NCI-H69 (cell line): ENCODE data around the gene RBP2.
"Not testable (repeated sequence)": the region's sequence is repeated elsewhere in the genome, so short reads cannot be mapped to it uniquely, and the experiment has no call there.

ENCODE experiments used
- DNase-seq: peaks from one replicate; lab custom pipeline; 2025; lab: John Stamatoyannopoulos, UW

Gene RBP2

DNA sequence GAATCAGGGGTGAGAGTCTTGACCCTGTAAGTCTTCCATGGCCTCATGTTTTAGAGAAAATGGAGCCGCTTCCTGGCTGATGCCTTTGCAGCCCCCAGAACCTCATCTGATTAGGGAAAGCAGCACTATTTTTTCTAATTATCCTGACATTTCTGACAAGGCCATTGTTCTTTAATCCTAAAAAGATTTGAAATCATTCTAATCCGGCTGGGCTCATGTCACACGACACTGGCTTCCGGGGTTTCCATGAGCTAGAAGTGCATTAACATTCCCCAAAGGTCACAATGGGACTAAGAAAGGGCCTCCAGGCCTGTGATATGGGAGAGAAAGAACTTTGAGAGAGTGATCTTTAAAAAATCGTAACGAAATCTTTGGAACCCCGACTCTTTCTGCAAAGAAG lies 33.1 kb downstream of the RBP2 start:
- no peak for DNase-seq

DNA sequence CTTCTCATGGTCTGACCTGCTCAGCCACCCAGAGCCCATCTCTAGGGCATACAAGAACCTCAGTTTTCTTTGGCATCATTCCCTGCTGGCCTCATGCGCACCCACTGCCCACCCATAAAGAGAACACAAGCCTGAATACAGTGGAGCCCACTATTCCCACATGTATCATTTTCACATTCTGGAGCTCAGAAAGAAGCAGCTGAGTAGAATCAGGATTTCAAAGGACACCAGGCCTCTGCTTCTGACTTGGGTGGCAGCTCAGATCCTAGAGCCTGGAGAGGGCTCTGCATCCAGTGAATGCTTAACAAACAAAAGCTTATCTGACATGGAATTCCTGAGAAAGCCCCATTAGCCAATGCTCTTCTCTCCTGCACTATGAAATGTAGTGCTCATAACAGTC lies 34.7 kb downstream of the RBP2 start:
- DNase-seq = no peak

DNA sequence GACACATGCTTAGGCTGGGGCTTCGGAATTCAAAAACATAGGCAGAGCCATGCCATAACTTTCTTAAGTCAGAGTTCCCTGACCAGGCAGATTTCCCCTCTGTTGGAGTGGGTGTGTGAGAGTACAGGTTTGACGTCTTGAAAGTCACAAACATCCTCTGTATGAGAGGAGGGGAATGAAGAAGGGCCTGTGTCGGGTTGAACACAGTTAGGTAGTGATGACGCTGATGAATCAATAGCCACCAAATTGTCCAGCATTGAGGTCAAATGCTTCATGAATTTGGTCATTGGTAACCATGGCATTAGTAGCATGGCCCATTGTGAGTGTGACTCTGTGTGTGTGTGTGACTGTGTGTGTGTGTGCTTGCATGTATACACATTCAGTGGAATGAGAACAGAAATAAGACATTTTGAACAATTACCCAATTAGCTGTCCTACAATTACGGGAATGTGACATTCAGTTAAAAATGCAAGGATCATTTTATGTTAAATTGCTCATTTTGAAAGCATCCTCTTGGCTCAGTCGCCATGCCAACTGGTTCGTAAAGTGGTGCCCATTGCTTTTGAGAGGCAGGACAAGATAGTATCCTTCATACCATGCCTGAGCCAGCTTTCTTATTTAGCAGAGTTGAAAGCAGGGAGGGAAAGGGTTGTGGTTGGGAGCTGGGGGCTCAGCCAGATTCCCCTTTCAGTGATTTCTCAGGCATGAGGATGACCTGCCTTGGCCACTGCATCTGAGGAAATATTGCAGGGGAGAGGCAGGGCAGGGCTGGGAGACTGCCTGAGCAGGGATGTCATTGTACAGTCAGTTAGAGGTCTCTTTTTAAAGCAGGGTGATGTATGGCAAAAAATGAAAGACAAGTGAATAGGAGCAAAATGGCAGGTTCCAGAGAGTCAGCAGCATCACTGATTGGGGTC lies 35.4 kb downstream of the RBP2 start:
- DNase-seq = no peak

DNA sequence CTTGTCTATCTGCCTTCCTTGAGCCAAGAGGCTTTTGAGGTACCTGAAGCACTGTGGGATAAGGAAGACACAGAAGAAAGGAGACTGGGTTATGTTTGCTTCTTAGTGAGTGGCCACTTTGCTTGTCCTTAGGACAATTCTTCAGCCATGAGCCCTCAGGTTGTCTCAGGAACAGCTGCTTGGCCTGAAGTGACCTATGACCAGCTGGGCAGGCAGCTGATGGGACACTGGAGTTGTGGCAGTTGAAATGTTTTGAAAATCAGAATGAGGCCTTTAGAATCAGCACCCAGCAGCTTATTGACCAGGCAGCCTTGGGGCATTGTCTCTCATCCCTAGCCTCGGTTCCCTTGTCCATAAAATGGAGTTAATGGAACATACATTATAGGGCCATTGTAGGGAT lies 37.0 kb downstream of the RBP2 start:
- peak; percentile 28 for DNase-seq

DNA sequence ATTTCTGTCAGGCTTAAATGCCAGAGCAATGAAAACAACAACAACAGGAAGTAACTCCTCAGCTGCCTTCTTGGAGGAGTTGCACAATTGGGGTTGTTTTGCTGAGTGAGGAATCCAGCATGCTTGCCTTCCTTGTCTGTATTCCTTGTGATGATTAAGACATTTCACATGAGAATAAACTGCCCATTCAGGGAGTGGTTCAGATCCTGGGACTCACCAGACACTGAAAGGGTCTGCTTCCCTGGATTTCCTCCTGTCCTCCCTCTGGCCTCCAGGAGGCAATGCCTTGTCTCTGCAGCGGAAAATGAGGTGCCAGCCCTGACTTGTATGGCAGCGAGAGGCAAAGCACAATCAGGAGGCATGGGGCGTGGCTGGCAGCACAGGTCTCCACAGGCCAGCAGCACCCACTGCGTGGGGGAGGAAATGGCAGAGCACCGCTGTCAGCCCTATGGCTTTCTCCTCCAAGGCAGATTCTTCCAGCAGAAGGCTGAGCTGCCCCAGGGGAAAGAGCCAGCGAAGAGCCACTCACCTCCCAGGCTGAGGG lies 41.5 kb downstream of the RBP2 start:
- DNase-seq = peak; percentile 56

DNA sequence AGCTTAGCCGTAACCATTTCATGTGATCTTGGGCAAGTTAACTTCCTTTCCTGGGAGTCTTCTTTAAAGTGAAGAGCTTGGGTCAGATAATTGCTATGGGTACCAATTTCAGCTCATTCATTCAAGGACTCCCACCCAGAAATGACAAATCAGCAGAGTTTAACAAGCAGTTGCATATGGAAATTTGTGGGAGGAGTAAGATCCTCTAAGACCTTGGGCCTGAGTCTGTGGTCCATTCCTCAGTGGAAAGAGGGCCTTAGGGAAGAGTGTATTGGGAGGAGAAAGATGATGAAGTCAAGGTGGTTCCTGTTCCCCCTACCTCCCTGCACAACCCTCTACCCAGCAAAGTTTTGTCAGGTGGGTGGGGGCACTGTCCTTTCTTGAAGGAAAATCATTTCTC lies 42.1 kb downstream of the RBP2 start:
- DNase-seq = no peak

DNA sequence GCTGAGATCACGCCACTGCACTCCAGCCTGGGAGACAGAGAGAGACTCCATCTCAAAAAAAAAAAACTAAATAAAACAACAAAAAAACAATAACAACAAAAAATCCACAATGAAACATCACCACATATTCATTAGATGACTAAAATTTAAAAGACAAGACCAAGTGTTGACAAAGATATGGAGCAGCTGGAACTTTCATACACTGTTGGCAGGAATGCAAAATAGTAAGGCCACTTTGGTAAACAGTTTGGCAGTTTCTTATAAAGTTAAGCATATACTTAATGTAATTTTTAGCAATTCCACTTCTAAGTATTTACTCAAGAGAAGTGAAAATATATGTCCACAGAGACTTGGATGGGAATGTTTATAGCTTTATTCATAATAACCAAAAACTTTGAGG lies 43.2 kb downstream of the RBP2 start:
- no peak for DNase-seq

GRCh38 chr3:139430493-139430892 lies 45.8 kb downstream of the RBP2 start:
- DNase-seq = peak; percentile 8

GRCh38 chr3:139427283-139428060 lies 48.8 kb downstream of the RBP2 start:
- DNase-seq = peak; percentile 86

DNA sequence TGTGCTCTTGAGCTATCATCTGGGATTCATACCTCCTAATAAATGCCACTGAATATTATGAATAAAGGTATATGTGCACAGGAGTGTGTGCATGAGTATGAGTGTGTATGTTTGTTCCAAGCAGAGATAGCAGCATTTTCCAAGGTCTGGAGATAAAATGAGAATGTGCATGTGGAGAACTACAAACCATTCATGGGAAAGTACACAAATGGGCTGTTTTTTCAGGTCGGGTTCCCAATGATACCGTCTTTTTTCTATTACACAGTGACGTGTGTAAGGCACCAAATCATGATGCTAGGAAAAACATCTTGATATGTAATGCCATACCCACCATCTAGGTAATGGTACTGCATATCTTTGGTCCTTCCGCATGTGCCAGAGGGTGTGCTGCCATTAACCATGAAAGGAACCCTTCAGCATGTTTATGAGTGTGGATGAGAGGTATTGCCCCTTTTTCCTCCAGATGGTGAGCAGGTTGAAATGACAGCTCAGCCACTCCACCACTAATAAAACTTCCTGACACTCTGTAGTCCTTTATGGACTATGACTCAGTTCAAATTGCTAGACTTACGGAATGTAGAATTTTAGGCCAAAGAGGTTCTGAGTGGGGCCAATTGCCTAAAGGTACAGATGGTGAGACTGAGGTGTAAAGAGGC lies 50.4 kb downstream of the RBP2 start:
- no peak for DNase-seq

DNA sequence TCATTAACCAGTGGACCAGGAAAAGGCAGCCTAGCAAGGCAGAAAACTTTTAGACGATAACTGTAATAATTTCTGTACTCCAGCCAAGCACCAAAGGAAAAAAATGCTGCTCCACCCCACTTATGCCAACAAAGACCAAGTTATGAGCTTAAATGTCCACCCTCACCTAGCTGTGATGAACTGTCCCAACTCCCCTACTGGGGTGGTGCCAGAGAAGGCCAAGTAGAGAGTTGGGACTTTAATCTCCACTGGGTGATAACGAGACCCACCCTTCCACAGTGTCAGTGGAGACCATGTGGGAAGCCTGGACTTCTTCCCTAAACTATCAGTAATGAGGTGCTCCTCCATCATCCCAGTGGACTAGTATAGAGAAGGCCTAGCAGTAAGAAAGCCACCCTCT lies 53.1 kb downstream of the RBP2 start:
- no peak for DNase-seq

GRCh38 chr3:139421460-139421859 lies 54.9 kb downstream of the RBP2 start:
- DNase-seq = no peak

DNA sequence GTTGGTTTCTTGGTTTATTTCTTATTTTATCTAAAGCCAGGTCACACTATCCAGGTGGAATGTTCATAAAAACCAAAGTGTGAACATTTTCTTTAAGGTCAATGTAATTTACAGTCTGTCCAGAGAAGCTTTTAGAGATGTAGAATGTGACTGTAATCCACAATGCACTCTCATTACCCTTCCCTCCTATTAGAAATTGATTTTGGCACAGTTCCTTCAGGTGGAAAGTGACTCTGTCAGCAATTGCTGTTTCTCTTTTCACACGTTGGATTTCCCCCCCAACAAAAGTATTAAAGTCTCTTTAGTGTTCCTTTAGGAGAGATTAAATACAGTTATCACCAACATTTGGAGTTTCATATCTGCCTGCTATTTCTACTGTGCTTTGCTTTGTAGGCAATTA lies 55.3 kb downstream of the RBP2 start:
- no peak for DNase-seq

DNA sequence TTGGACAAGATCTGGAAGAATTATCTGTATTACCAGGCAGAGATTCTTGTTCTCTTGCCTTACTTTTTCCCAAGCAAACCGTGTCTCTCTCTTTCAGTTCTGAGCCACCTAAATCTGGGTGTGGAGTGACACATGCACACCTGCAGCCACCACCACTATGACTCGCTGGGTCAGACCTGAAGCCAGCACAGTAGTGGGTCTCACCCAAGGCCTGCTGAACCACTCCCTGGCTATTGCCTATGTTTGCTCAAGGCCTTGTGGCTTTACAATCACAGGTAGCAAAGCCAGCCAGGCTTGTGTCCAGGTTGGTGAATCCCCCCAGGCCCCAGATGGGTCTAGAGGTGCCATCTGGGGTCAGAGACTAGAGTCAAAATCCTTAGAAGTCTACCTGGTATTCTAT lies 58.2 kb downstream of the RBP2 start:
- DNase-seq = no peak

DNA sequence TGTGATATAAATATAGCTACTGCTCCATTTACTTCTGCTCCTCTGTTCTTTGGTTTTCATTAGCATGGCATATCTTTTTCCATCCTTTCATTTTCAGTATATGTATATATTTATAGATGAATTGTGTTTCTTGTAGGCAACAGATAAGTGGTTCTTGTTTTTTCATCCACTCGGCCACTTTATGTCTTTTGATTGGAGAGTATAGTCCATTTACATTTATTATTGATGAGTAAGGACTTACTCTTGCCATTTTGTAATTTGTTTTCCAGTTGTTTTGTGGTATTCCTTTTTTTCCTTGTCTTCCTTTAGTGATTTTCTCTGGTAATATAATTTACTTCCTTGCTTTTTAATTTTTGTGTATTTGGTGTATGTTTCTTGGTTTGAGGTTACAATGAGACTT lies 60.0 kb downstream of the RBP2 start:
- DNase-seq = no peak

DNA sequence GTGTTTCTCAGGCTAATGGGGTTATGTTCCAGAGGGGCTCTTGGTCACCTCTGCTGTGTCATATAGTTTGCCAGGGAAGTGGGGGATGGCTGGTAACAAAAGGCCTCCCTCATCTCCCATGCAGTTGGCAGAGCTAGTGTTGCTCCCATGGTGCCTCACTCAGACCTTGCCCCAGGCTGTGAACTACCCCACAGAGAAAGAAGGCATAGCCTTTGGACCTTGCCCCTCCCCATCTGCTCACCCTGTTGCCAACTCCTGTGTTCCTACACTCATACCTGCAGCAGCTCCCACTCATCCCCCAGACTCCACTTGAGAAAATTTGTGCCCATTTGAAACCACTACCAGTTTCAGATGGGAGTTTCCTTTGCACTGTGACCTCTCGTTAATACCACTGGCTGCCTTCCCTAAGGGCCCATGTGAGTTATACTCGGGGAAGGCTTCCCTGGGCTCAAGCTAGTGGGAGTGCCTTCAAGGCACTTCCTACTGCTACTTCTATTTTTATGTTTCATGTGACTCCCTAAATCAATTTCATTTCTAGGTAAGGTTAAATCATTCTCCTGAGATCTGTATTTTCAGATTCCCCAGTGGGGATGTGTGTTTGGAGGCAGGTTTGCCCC lies 61.6 kb downstream of the RBP2 start:
- DNase-seq = peak; percentile 60

GRCh38 chr3:139412891-139413290 lies 63.4 kb downstream of the RBP2 start:
- DNase-seq = not testable (repeated sequence)
